Peyer's patch (tissue), 4 donors: ENCODE measurements around the gene MISP3.

ENCODE experiments used
- POLR2A ChIP-seq, 2 donors: fragments of 450-650 bp; IDR thresholded peaks; one replicate each; pipeline ENCODE4 v1.5.1; 2017; ENCODE audit warnings: antibody characterized with exemption in 2 of 2, mild to moderate bottlenecking in 2 of 2, moderate library complexity in 2 of 2
- TF ChIP-seq, protein P1 (sequence below), 6 experiments: fragments of 450-650 bp in 4 of 6; fragments of 200-600 bp in 2 of 6; sonication (generic) in 1 of 6; IDR thresholded peaks; one replicate each; pipeline ENCODE4 v1.5.1; 2017 to 2019; ENCODE audit warnings: antibody characterized with exemption in 6 of 6, mild to moderate bottlenecking in 3 of 6, moderate library complexity in 1 of 6

DNA sequence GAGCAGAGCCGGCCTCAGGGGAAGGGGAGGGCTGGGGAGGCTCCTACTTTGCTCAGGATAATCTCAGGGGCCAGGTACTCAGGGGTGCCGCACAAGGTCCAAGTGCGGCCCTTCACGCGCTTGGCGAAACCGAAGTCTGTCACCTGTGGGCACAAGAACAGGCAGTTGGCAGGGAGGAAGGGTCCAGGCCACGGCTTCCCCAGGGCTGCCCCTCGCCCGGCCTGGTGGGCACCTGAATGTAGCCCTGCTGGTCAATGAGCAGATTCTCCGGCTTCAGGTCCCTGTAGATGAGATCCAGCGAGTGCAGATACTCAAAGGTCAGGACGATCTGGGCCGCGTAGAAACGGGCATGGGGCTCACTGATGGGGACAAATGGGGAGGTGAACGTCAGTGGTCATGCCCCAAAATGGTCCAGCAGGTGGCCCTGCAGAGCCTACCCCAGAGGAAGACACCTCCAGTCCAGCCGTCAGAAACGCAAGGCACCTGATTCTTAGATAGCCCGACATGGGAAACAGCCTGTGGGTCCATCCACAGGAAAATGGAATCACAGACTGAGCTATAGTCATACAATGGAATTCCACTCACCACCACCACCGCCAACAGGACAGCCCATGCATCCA is 25.1 kb downstream of the MISP3 start:
- TF ChIP-seq POLR2A (IDR thresholded peaks at IDR 0.05): no peak
- TF ChIP-seq, protein P1, sequence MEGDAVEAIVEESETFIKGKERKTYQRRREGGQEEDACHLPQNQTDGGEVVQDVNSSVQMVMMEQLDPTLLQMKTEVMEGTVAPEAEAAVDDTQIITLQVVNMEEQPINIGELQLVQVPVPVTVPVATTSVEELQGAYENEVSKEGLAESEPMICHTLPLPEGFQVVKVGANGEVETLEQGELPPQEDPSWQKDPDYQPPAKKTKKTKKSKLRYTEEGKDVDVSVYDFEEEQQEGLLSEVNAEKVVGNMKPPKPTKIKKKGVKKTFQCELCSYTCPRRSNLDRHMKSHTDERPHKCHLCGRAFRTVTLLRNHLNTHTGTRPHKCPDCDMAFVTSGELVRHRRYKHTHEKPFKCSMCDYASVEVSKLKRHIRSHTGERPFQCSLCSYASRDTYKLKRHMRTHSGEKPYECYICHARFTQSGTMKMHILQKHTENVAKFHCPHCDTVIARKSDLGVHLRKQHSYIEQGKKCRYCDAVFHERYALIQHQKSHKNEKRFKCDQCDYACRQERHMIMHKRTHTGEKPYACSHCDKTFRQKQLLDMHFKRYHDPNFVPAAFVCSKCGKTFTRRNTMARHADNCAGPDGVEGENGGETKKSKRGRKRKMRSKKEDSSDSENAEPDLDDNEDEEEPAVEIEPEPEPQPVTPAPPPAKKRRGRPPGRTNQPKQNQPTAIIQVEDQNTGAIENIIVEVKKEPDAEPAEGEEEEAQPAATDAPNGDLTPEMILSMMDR (IDR thresholded peaks at IDR 0.05): peak in 2 of 6 experiments; percentile 5 to 6
